HG03175 (cell line): ENCODE results near the gene LMTK2.

ENCODE experiments used
- ATAC-seq: cut with Tn5 transposase; IDR thresholded peaks from one replicate; pipeline ENCODE4 v1.9.1; 2021; ENCODE audit warnings: mild to moderate bottlenecking, moderate library complexity; ENCODE audit not compliant: unreplicated experiment

LMTK2 gene

GRCh38 chr7:98106647-98107312 is at the start of gene LMTK2:
TSS of gene LMTK2 (plus strand) at chr7:98106862. CDS start at chr7:98107178, 316 bp downstream.
- peak; percentile 100 for ATAC-seq

- ATAC-seq = no peak
Observed at GRCh38 chr7:98057157-98057556, 49.5 kb upstream of the LMTK2 start.

GRCh38 chr7:98058186-98058585 is 48.5 kb upstream of the LMTK2 start:
- ATAC-seq = no peak

DNA sequence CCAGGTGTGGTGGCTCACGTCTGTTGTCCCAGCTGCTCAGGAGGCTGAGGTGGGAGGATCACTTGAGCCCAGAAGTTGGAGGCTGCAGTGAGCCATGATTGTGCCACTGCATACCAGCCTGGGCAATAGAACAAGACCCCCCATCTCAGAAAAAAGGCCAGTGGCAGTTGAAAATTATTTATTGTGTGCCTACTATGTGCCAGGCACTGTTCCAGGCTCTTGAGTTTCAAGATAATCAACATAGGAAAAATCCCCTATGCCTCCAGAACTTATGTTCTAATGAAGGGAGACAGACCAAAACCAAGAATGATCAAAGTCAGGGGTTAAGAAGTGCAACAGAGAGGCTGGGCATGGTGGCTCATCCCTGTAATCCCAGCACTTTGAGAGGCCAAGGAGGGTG is 42.4 kb upstream of the LMTK2 start:
- ATAC-seq = no peak

- ATAC-seq = no peak
Observed at GRCh38 chr7:98066208-98066607, 40.5 kb upstream of the LMTK2 start.

DNA sequence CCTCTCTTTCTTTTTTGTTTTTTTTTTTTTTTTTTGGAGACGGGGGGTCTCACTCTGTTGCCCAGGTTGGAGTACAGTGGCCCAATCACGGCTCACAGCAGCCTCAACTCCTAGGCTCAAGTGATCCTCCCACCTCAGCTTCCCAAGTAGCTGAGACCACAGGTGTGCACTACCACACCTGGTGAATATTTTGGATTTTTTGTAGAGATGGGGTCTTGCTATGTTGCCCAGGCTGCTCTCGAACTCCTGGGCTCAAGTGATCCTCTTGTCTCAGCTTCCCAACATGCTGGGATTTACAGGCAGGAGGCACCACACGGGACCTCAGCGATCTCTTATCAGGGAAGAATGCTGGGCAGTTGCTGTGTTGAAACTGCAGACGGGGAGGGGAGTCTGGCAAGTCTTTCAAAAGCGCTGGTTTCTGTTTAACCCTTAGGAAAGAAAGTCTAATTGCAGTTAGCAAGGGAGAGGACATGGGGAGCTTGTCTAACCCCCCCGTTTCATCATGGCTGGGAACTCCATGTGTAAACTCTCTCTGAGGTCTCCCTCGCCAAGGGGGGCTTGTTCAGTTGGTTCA is 39.6 kb upstream of the LMTK2 start:
- no peak for ATAC-seq

DNA sequence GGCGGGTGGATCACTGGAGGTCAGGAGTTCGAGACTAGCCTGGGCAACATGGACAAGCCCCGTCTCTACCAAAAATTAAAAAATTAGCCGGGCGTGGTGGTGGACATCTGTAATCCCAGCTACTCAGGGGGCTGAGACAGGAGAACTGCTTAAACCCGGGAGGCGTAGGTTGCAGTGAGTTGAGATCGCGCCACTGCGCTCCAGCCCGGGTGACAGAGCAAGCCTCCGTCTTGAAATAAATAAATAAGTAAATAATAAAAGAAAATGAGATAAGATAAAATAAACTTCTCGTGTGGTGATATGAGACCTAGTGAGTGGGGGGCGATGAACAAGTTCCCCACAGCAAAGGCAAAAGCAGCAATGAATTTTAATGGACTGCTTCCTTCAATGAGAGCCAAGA is 33.6 kb upstream of the LMTK2 start:
- no peak for ATAC-seq

DNA sequence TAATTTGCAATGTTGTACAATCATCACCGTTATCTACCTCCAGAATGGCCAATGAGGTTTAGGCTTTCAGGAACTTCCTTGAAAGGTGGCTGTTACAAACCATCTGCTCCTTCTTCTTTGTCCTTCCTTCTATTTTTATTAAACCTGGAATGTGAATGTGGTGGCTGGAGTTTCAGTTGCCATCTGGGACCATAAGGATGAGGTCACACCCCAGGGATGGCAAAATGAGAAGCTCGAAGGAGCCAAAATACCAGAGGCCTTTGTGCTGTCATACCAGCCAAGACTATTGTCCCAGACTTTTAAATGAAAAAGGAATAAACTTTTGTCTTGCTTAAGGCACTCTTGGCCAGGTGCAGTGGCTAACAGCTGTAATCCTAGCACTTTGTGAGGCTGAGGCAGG is 30.9 kb upstream of the LMTK2 start:
- ATAC-seq = no peak

GRCh38 chr7:98077762-98078161 is 28.9 kb upstream of the LMTK2 start:
- no peak for ATAC-seq

GRCh38 chr7:98078197-98078870 is 28.3 kb upstream of the LMTK2 start:
- no peak for ATAC-seq

- no peak for ATAC-seq
Observed at GRCh38 chr7:98079891-98080648, 26.6 kb upstream of the LMTK2 start.

DNA sequence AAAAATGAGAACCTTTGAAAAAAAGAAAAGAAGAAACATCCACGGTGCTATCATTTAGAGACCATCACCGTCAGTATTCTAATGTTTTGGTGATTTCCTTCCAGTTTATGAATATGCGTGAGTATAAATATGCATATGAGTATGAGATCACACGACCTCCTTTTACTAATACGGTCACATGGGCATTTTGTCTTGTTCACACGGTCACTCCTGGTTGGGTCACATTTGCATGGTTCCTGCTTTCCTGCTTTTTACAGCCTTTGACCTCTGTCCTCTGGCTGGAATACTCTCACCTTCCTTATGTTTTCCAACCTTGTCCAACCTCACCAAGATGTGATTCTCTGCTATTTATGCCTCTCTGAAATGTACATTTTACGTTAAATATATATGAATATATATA is 25.3 kb upstream of the LMTK2 start:
- no peak for ATAC-seq

DNA sequence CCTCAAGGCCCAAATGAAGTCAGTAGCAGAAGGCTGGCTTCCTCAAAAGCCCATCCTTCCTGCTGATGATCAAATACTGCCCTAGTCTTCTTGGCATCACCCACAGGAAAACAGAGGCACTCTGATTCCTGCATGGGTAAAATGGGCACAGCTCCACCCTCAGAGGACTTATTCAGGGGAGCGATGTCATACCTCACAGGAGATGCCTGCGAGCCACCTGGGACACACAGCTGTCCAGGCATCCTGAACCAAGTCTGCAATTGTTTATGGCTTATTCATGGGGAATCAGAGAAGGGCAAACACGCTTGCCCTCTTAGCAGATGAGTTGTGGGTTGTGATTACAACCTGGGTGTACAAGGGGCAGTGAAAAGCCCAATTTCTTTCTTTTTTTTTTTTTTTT is 22.0 kb upstream of the LMTK2 start:
- no peak for ATAC-seq

DNA sequence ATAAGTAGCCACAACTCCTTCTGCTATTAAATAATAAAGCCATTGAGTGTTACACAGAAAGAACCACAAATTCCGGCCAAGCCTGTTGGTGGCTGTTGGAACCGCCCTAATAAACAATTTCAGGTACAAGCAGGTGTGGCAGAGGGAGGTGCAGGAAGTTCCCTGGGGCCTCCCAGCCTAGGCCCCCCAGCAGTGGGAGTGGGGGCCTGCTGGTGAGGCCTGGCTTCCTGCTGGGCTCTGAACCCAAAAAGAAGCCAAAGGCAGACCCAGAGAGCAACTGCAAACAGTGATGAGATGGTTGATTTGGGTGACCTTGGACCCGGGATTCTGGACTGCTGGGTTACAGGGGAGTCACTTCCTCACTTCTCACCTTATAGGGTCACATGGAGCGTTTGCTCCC is 21.0 kb upstream of the LMTK2 start:
- no peak for ATAC-seq

DNA sequence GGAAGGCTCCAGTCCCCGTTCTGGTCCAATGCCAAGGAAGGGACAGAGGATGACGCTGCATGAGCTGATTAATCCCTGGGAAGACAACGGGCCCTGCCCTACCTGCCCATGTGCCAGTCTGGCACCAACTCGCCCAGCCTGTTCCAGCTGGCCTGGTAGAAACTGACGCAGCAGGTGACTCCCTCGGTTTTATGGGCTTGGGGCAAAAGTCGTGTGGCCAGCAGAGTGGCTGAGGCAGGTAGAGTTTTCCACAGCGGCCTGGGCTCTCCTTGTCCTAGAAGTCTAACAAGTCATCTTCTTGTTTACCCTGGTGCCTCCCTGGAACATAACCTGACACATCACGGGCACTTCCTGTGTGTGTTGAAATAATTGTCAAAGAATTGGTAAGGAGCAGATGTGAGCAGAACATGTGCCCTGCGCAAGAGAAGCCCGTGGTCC is 20.4 kb upstream of the LMTK2 start:
- no peak for ATAC-seq

GRCh38 chr7:98088109-98088508 is 18.6 kb upstream of the LMTK2 start:
- no peak for ATAC-seq

- no peak for ATAC-seq
Observed at GRCh38 chr7:98090116-98090515, 16.5 kb upstream of the LMTK2 start.

DNA sequence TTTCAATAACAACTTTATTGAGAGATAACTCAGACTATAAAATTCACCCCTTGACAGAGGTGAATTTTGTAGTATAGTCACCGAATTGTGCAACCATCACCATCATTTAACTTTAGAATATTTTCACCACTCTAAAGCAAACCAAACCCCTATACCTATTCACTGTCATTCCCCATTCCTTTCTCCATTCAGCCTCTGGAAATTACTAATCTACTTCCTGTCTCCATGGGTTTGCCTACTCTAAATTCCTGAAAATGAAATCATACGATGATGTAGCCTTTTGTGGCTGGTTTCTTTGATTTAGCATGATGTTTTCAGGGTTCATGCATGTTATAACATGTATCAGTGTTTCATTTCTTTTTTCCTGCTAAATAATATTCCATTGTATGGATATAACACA is 15.6 kb upstream of the LMTK2 start:
- ATAC-seq = no peak

- ATAC-seq = no peak
Observed at GRCh38 chr7:98091523-98091922, 15.1 kb upstream of the LMTK2 start.

DNA sequence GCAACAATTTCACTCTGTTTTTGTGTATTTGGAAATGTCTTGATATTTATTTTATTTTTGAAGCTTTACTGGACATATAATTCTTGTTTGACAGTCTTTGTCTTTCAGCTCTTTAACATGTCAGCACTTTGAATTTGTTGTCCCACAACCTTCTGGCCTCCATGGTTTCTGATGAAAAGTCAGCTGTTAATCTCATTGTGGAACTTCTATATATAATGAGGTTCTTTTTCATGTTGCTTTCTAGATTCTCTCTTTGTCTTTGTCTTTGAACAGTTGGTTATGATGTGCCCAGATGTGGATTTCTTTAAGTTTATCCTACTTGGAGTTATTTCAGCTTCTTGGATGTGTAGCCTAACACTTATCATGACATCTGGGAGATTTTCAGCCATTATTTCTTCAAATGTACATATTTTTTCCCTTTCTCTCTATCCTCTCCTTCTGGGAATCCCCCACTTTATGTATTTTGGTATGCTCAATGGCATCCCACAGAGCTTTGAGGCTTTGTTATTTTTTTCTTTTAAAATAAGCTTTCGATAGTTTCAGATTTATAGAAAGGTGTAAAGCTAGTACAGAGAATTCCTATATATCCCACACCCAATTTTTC is 9.5 kb upstream of the LMTK2 start:
- no peak for ATAC-seq

GRCh38 chr7:98100088-98100487 is 6.6 kb upstream of the LMTK2 start:
- ATAC-seq = no peak
